Stimulated activated CD8-positive, alpha-beta memory T cell treated with anti-CD3 and anti-CD28 coated beads, Interleukin-12 subunit alpha, Interleukin-12 subunit beta, amount 100 ng/mL, for 24 hours (primary cell): Measurements from ENCODE around the gene AP5B1.

ENCODE experiments used
- DNase-seq: peaks from one replicate; pipeline ENCODE4 v3.0.0-alpha.2; 2020; ENCODE audit errors: extremely low read depth

AP5B1 gene

GRCh38 chr11:65801153-65801987 lies 20.6 kb upstream of the AP5B1 start:
- DNase-seq, result no peak

- no peak for DNase-seq
Measured at GRCh38 chr11:65798882-65799281, 18.1 kb upstream of the AP5B1 start.

GRCh38 chr11:65797711-65798110 lies 16.9 kb upstream of the AP5B1 start:
- DNase-seq, result no peak

- DNase-seq, result no peak
Measured at GRCh38 chr11:65796726-65797601, 16.2 kb upstream of the AP5B1 start.

- DNase-seq, result no peak
Measured at GRCh38 chr11:65794570-65795510, 14.1 kb upstream of the AP5B1 start.

GRCh38 chr11:65793625-65794400 lies 13.0 kb upstream of the AP5B1 start:
- DNase-seq, result no peak

GRCh38 chr11:65793144-65793581 lies 12.4 kb upstream of the AP5B1 start:
- no peak for DNase-seq

GRCh38 chr11:65792456-65792855 lies 11.7 kb upstream of the AP5B1 start:
- no peak for DNase-seq

- no peak for DNase-seq
Measured at GRCh38 chr11:65791719-65792213, 11.0 kb upstream of the AP5B1 start.

- no peak for DNase-seq
Measured at GRCh38 chr11:65790902-65791650, 10.3 kb upstream of the AP5B1 start.

- DNase-seq, result no peak
Measured at GRCh38 chr11:65790104-65790901, 9.5 kb upstream of the AP5B1 start.

- no peak for DNase-seq
Measured at GRCh38 chr11:65789230-65790103, 8.7 kb upstream of the AP5B1 start.

GRCh38 chr11:65788821-65789220 lies 8.0 kb upstream of the AP5B1 start:
- no peak for DNase-seq

- DNase-seq, result no peak
Measured at GRCh38 chr11:65787649-65788622, 7.2 kb upstream of the AP5B1 start.

- DNase-seq, result no peak
Measured at GRCh38 chr11:65786786-65787636, 6.2 kb upstream of the AP5B1 start, which contains the start of gene OVOL1. Gene OVOL1 (plus strand): TSS chr11:65787063. CDS start chr11:65787374, 311 bp downstream.
